Measurements from ENCODE around the gene TSPAN7.

- TF ChIP-seq, protein P1, sequence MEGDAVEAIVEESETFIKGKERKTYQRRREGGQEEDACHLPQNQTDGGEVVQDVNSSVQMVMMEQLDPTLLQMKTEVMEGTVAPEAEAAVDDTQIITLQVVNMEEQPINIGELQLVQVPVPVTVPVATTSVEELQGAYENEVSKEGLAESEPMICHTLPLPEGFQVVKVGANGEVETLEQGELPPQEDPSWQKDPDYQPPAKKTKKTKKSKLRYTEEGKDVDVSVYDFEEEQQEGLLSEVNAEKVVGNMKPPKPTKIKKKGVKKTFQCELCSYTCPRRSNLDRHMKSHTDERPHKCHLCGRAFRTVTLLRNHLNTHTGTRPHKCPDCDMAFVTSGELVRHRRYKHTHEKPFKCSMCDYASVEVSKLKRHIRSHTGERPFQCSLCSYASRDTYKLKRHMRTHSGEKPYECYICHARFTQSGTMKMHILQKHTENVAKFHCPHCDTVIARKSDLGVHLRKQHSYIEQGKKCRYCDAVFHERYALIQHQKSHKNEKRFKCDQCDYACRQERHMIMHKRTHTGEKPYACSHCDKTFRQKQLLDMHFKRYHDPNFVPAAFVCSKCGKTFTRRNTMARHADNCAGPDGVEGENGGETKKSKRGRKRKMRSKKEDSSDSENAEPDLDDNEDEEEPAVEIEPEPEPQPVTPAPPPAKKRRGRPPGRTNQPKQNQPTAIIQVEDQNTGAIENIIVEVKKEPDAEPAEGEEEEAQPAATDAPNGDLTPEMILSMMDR (IDR thresholded peaks at IDR 0.05; ENCODE audit: insufficient read depth, low read length): no peak
- TF ChIP-seq, protein P2, sequence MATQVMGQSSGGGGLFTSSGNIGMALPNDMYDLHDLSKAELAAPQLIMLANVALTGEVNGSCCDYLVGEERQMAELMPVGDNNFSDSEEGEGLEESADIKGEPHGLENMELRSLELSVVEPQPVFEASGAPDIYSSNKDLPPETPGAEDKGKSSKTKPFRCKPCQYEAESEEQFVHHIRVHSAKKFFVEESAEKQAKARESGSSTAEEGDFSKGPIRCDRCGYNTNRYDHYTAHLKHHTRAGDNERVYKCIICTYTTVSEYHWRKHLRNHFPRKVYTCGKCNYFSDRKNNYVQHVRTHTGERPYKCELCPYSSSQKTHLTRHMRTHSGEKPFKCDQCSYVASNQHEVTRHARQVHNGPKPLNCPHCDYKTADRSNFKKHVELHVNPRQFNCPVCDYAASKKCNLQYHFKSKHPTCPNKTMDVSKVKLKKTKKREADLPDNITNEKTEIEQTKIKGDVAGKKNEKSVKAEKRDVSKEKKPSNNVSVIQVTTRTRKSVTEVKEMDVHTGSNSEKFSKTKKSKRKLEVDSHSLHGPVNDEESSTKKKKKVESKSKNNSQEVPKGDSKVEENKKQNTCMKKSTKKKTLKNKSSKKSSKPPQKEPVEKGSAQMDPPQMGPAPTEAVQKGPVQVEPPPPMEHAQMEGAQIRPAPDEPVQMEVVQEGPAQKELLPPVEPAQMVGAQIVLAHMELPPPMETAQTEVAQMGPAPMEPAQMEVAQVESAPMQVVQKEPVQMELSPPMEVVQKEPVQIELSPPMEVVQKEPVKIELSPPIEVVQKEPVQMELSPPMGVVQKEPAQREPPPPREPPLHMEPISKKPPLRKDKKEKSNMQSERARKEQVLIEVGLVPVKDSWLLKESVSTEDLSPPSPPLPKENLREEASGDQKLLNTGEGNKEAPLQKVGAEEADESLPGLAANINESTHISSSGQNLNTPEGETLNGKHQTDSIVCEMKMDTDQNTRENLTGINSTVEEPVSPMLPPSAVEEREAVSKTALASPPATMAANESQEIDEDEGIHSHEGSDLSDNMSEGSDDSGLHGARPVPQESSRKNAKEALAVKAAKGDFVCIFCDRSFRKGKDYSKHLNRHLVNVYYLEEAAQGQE (IDR thresholded peaks at IDR 0.05; ENCODE audit: insufficient replicate concordance, low read depth): no peak
- no peak for TF ChIP-seq GABPA (IDR thresholded peaks at IDR 0.05; ENCODE audit: low read depth)
Observed at GRCh38 chrX:38726612-38727011, 165.3 kb downstream of the TSPAN7 start.
